Effector memory CD4-positive, alpha-beta T cell (primary cell): ENCODE results near the gene KIRREL3.

Experiments used
- DNase-seq, 3 donors: peaks; one replicate each; pipeline ENCODE4 v3.0.0-alpha.2; 2020
- H3K27ac ChIP-seq: 2 replicates; pipeline ENCODE4 v1.7.0; 2013; ENCODE audit warnings: mild to moderate bottlenecking, low read length, moderate library complexity; ENCODE audit not compliant: insufficient read depth, poor library complexity, severe bottlenecking
- H3K27me3 ChIP-seq: replicated peaks from 2 replicates; pipeline ENCODE4 v1.7.0; 2013; ENCODE audit warnings: mild to moderate bottlenecking, low read length; ENCODE audit not compliant: insufficient read depth, control insufficient read depth, poor library complexity, severe bottlenecking
- H3K36me3 ChIP-seq: 2 replicates; pipeline ENCODE4 v1.7.0; 2013; ENCODE audit warnings: mild to moderate bottlenecking, low read length, moderate library complexity; ENCODE audit not compliant: control insufficient read depth, insufficient read depth
- H3K4me1 ChIP-seq: 2 replicates; pipeline ENCODE4 v1.7.0; 2013; ENCODE audit warnings: low read length, mild to moderate bottlenecking; ENCODE audit not compliant: control insufficient read depth, insufficient read depth, poor library complexity, severe bottlenecking
- H3K4me3 ChIP-seq: 2 replicates; pipeline ENCODE4 v1.7.0; 2013; ENCODE audit warnings: low read length, low read depth, mild to moderate bottlenecking; ENCODE audit not compliant: insufficient read depth, poor library complexity, severe bottlenecking
- H3K9me3 ChIP-seq: 2 replicates; pipeline ENCODE4 v1.7.0; 2013; ENCODE audit warnings: mild to moderate bottlenecking, low read length, moderate library complexity; ENCODE audit not compliant: control insufficient read depth

Gene KIRREL3

GRCh38 chr11:126660761-126661425 lies 339.7 kb downstream of the KIRREL3 start:
- no peaks in the 10 kb centered on the region for H3K27me3 ChIP-seq

GRCh38 chr11:126660321-126660720 lies 340.2 kb downstream of the KIRREL3 start:
- Histone ChIP-seq H3K27me3 (no peaks in the 10 kb centered on the region), H3K4me3 (no peak overlapping the region), H3K4me1 (no peaks in the 10 kb centered on the region), H3K36me3 (no peaks in the 10 kb centered on the region), H3K9me3 (no peaks in the 10 kb centered on the region), H3K27ac (no peak overlapping the region)
- no peak for DNase-seq

More at GRCh38 chr11:126660761-126661425, 339.7 kb downstream of the KIRREL3 start:
- Histone ChIP-seq H3K9me3 (no peaks in the 10 kb centered on the region), H3K36me3 (no peaks in the 10 kb centered on the region), H3K4me1 (no peaks in the 10 kb centered on the region), H3K4me3 (no peak overlapping the region), H3K27ac (no peak overlapping the region)
- DNase-seq = no peak

- no peaks in the 10 kb centered on the region for H3K27me3 ChIP-seq
- H3K9me3 ChIP-seq = no peaks in the 10 kb centered on the region
- no peaks in the 10 kb centered on the region for H3K36me3 ChIP-seq
- H3K4me1 ChIP-seq = no peaks in the 10 kb centered on the region
- no peak overlapping the region for H3K4me3 ChIP-seq
- no peak for DNase-seq
- no peak overlapping the region for H3K27ac ChIP-seq
These were observed 342.1 kb downstream of the KIRREL3 start for GRCh38 chr11:126658306-126659056.

GRCh38 chr11:126655807-126656128 lies 344.8 kb downstream of the KIRREL3 start:
- H3K27me3 ChIP-seq = no peaks in the 10 kb centered on the region
- H3K9me3 ChIP-seq = no peaks in the 10 kb centered on the region
- no peak for DNase-seq
- no peaks in the 10 kb centered on the region for H3K4me1 ChIP-seq
- H3K4me3 ChIP-seq = no peak overlapping the region
- no peaks in the 10 kb centered on the region for H3K36me3 ChIP-seq
- no peak overlapping the region for H3K27ac ChIP-seq

GRCh38 chr11:126654886-126655806 lies 345.4 kb downstream of the KIRREL3 start:
- no peak overlapping the region for H3K4me3 ChIP-seq
- no peaks in the 10 kb centered on the region for H3K9me3 ChIP-seq
- H3K36me3 ChIP-seq = no peaks in the 10 kb centered on the region
- H3K27ac ChIP-seq = no peak overlapping the region
- H3K4me1 ChIP-seq = no peaks in the 10 kb centered on the region
- DNase-seq = no peak
- no peaks in the 10 kb centered on the region for H3K27me3 ChIP-seq

- no peak for DNase-seq
- Histone ChIP-seq H3K36me3 (no peaks in the 10 kb centered on the region), H3K27me3 (no peaks in the 10 kb centered on the region), H3K4me1 (no peaks in the 10 kb centered on the region), H3K9me3 (no peaks in the 10 kb centered on the region), H3K4me3 (no peak overlapping the region), H3K27ac (no peak overlapping the region)
These were observed 347.5 kb downstream of the KIRREL3 start for GRCh38 chr11:126653040-126653439.

GRCh38 chr11:126647735-126648134 lies 352.8 kb downstream of the KIRREL3 start:
- no peak for DNase-seq
- Histone ChIP-seq H3K27me3 (no peaks in the 10 kb centered on the region), H3K9me3 (no peaks in the 10 kb centered on the region), H3K27ac (no peak overlapping the region), H3K4me1 (no peaks in the 10 kb centered on the region), H3K4me3 (no peak overlapping the region), H3K36me3 (no peaks in the 10 kb centered on the region)

GRCh38 chr11:126646701-126647557 lies 353.6 kb downstream of the KIRREL3 start:
- Histone ChIP-seq H3K27ac (no peak overlapping the region), H3K4me1 (no peaks in the 10 kb centered on the region), H3K4me3 (no peak overlapping the region), H3K36me3 (no peaks in the 10 kb centered on the region), H3K9me3 (no peaks in the 10 kb centered on the region), H3K27me3 (no peaks in the 10 kb centered on the region)
- DNase-seq = no peak

GRCh38 chr11:126645186-126645585 lies 355.4 kb downstream of the KIRREL3 start:
- Histone ChIP-seq H3K4me1 (no peaks in the 10 kb centered on the region), H3K36me3 (no peaks in the 10 kb centered on the region), H3K27ac (no peak overlapping the region), H3K27me3 (no peaks in the 10 kb centered on the region), H3K9me3 (no peaks in the 10 kb centered on the region), H3K4me3 (no peak overlapping the region)
- DNase-seq = no peak
